Activated naive CD8-positive, alpha-beta T cell treated with anti-CD3 and anti-CD28 coated beads for 36 hours (primary cell): ENCODE measurements around the gene GBF1. TPM values are rescaled to one million over a fixed set of nuclear protein-coding genes. Genes with fewer than 3 reads are reported as not detected.

Source experiments
- DNase-seq: peaks from one replicate; pipeline ENCODE4 v3.0.0; 2021
- H3K27ac Mint-ChIP-seq: one replicate; pipeline ENCODE4 v1.8.0; 2022; ENCODE audit warnings: mild to moderate bottlenecking, moderate library complexity, mixed read lengths
- H3K27me3 Mint-ChIP-seq: one replicate; pipeline ENCODE4 v1.8.0; 2022; ENCODE audit warnings: mild to moderate bottlenecking, mixed read lengths
- H3K36me3 Mint-ChIP-seq: one replicate; pipeline ENCODE4 v1.8.0; 2021; ENCODE audit warnings: mild to moderate bottlenecking, mixed read lengths
- H3K4me1 Mint-ChIP-seq: one replicate; pipeline ENCODE4 v1.8.0; 2021; ENCODE audit warnings: mixed read lengths
- H3K4me3 Mint-ChIP-seq: one replicate; pipeline ENCODE4 v1.8.0; 2022; ENCODE audit warnings: mild to moderate bottlenecking, moderate library complexity, mixed read lengths
- H3K9me3 Mint-ChIP-seq: one replicate; pipeline ENCODE4 v1.8.0; 2022; ENCODE audit warnings: mixed read lengths
- total RNA-seq, 2 experiments: library from RNA; stranded (reverse); gene quantifications; one replicate each; pipeline ENCODE4 v1.2.3, GENCODE V29; 2021

Gene GBF1
- total RNA-seq, 2 experiments from 2014 or later, result 29.3 to 29.5 TPM

- no peak overlapping the region for H3K27ac Mint-ChIP-seq
Observed at GRCh38 chr10:102322914-102323313, 77.6 kb downstream of the GBF1 start.

GRCh38 chr10:102324061-102324460 is 78.7 kb downstream of the GBF1 start:
- Mint-ChIP-seq H3K4me3 (no peak overlapping the region), H3K27ac (peak overlapping the region; percentile 6), H3K27me3 (no peaks in the 10 kb centered on the region), H3K9me3 (no peaks in the 10 kb centered on the region), H3K36me3 (peaks cover 4% of the 10 kb centered on the region), H3K4me1 (peaks cover 26% of the 10 kb centered on the region)
- DNase-seq, result no peak

More at GRCh38 chr10:102322914-102323313, 77.6 kb downstream of the GBF1 start:
- Mint-ChIP-seq H3K4me3 (no peak overlapping the region), H3K27me3 (no peaks in the 10 kb centered on the region), H3K36me3 (peaks cover 4% of the 10 kb centered on the region), H3K4me1 (peaks cover 21% of the 10 kb centered on the region), H3K9me3 (no peaks in the 10 kb centered on the region)
- DNase-seq, result peak; percentile 30

GRCh38 chr10:102326031-102326430 is 80.7 kb downstream of the GBF1 start:
- Mint-ChIP-seq H3K27ac (no peak overlapping the region), H3K4me1 (peaks cover 26% of the 10 kb centered on the region), H3K36me3 (peaks cover 4% of the 10 kb centered on the region), H3K9me3 (no peaks in the 10 kb centered on the region), H3K4me3 (no peak overlapping the region), H3K27me3 (no peaks in the 10 kb centered on the region)
- no peak for DNase-seq

- Mint-ChIP-seq H3K4me3 (no peak overlapping the region), H3K4me1 (peaks cover 23% of the 10 kb centered on the region), H3K36me3 (no peaks in the 10 kb centered on the region), H3K27ac (no peak overlapping the region), H3K27me3 (no peaks in the 10 kb centered on the region), H3K9me3 (no peaks in the 10 kb centered on the region)
- DNase-seq, result no peak
Observed at GRCh38 chr10:102327002-102327401, 81.7 kb downstream of the GBF1 start.

- Mint-ChIP-seq H3K4me1 (peaks cover 19% of the 10 kb centered on the region), H3K27me3 (no peaks in the 10 kb centered on the region), H3K27ac (no peak overlapping the region), H3K36me3 (peaks cover 2% of the 10 kb centered on the region), H3K4me3 (no peak overlapping the region), H3K9me3 (no peaks in the 10 kb centered on the region)
- DNase-seq, result no peak
Observed at GRCh38 chr10:102327641-102328040, 82.3 kb downstream of the GBF1 start.

- Mint-ChIP-seq H3K4me1 (peaks cover 12% of the 10 kb centered on the region), H3K27ac (no peak overlapping the region), H3K4me3 (no peak overlapping the region), H3K9me3 (no peaks in the 10 kb centered on the region), H3K27me3 (no peaks in the 10 kb centered on the region), H3K36me3 (peaks cover 3% of the 10 kb centered on the region)
- DNase-seq, result no peak
Observed at GRCh38 chr10:102332772-102333171, 87.4 kb downstream of the GBF1 start.

GRCh38 chr10:102334101-102334500 is 88.8 kb downstream of the GBF1 start:
- H3K4me1 Mint-ChIP-seq, result peaks cover 15% of the 10 kb centered on the region
- no peaks in the 10 kb centered on the region for H3K27me3 Mint-ChIP-seq
- peaks cover 3% of the 10 kb centered on the region for H3K36me3 Mint-ChIP-seq
- H3K4me3 Mint-ChIP-seq, result no peak overlapping the region
- no peaks in the 10 kb centered on the region for H3K9me3 Mint-ChIP-seq
- DNase-seq, result no peak
- no peak overlapping the region for H3K27ac Mint-ChIP-seq

- no peak for DNase-seq
- Mint-ChIP-seq H3K27me3 (no peaks in the 10 kb centered on the region), H3K27ac (no peak overlapping the region), H3K4me3 (no peak overlapping the region), H3K36me3 (peaks cover 3% of the 10 kb centered on the region), H3K9me3 (no peaks in the 10 kb centered on the region), H3K4me1 (peaks cover 14% of the 10 kb centered on the region)
Observed at GRCh38 chr10:102335184-102335583, 89.9 kb downstream of the GBF1 start.

GRCh38 chr10:102341038-102341688 is 95.8 kb downstream of the GBF1 start:
- no peaks in the 10 kb centered on the region for H3K27me3 Mint-ChIP-seq
- no peaks in the 10 kb centered on the region for H3K9me3 Mint-ChIP-seq
- no peak overlapping the region for H3K27ac Mint-ChIP-seq
- H3K4me1 Mint-ChIP-seq, result peaks cover 29% of the 10 kb centered on the region
- H3K4me3 Mint-ChIP-seq, result no peak overlapping the region
- peaks cover 2% of the 10 kb centered on the region for H3K36me3 Mint-ChIP-seq
- no peak for DNase-seq

- Mint-ChIP-seq H3K27ac (peak overlapping the region; percentile 23), H3K4me1 (peaks cover 27% of the 10 kb centered on the region), H3K36me3 (peaks cover 4% of the 10 kb centered on the region)
Observed at GRCh38 chr10:102342458-102342857, 97.1 kb downstream of the GBF1 start.

GRCh38 chr10:102342958-102343357 is 97.6 kb downstream of the GBF1 start:
- no peak overlapping the region for H3K27ac Mint-ChIP-seq
- peaks cover 4% of the 10 kb centered on the region for H3K36me3 Mint-ChIP-seq
- no peak overlapping the region for H3K4me3 Mint-ChIP-seq
- peaks cover 22% of the 10 kb centered on the region for H3K4me1 Mint-ChIP-seq
- no peaks in the 10 kb centered on the region for H3K27me3 Mint-ChIP-seq
- no peak for DNase-seq
- H3K9me3 Mint-ChIP-seq, result no peaks in the 10 kb centered on the region

More at GRCh38 chr10:102342458-102342857, 97.1 kb downstream of the GBF1 start:
- no peak for DNase-seq
- no peaks in the 10 kb centered on the region for H3K27me3 Mint-ChIP-seq
- H3K4me3 Mint-ChIP-seq, result no peak overlapping the region
- no peaks in the 10 kb centered on the region for H3K9me3 Mint-ChIP-seq

GRCh38 chr10:102344067-102344466 is 98.7 kb downstream of the GBF1 start:
- no peak overlapping the region for H3K4me3 Mint-ChIP-seq
- no peak for DNase-seq
- H3K36me3 Mint-ChIP-seq, result peaks cover 4% of the 10 kb centered on the region
- no peak overlapping the region for H3K27ac Mint-ChIP-seq
- no peaks in the 10 kb centered on the region for H3K27me3 Mint-ChIP-seq
- H3K4me1 Mint-ChIP-seq, result peaks cover 15% of the 10 kb centered on the region
- H3K9me3 Mint-ChIP-seq, result no peaks in the 10 kb centered on the region

- peak; percentile 8 for DNase-seq
- Mint-ChIP-seq H3K4me1 (no peaks in the 10 kb centered on the region), H3K27ac (no peak overlapping the region), H3K36me3 (peaks cover 4% of the 10 kb centered on the region), H3K27me3 (no peaks in the 10 kb centered on the region), H3K9me3 (no peaks in the 10 kb centered on the region), H3K4me3 (no peak overlapping the region)
Observed at GRCh38 chr10:102347236-102347828, 102.0 kb downstream of the GBF1 start.

GRCh38 chr10:102352066-102352715 is 106.9 kb downstream of the GBF1 start:
- Mint-ChIP-seq H3K36me3 (peaks cover 3% of the 10 kb centered on the region), H3K4me1 (no peaks in the 10 kb centered on the region)

GRCh38 chr10:102354451-102354850 is 109.1 kb downstream of the GBF1 start:
- no peak overlapping the region for H3K4me3 Mint-ChIP-seq
- no peaks in the 10 kb centered on the region for H3K4me1 Mint-ChIP-seq
- H3K9me3 Mint-ChIP-seq, result no peaks in the 10 kb centered on the region
- no peak overlapping the region for H3K27ac Mint-ChIP-seq
- peaks cover 9% of the 10 kb centered on the region for H3K36me3 Mint-ChIP-seq
- H3K27me3 Mint-ChIP-seq, result no peaks in the 10 kb centered on the region
- DNase-seq, result no peak

More at GRCh38 chr10:102352066-102352715, 106.9 kb downstream of the GBF1 start:
- Mint-ChIP-seq H3K27ac (no peak overlapping the region), H3K27me3 (no peaks in the 10 kb centered on the region), H3K9me3 (no peaks in the 10 kb centered on the region), H3K4me3 (no peak overlapping the region)
- DNase-seq, result peak; percentile 60
